H9 (cell line): ENCODE results near the gene ILK. TPM values are rescaled to one million over a fixed set of nuclear protein-coding genes. Genes with fewer than 3 reads are reported as not detected.

Experiments used
- DNase-seq: peaks from one replicate; pipeline ENCODE4 v3.0.0-alpha.2; 2017
- H2AFZ ChIP-seq: one replicate; pipeline ENCODE4 v1.6.1; 2013; ENCODE audit warnings: mild to moderate bottlenecking, low read length, control low read depth, moderate library complexity
- H2AK5ac ChIP-seq: 2 replicates; pipeline ENCODE4 v1.6.1; 2013; ENCODE audit warnings: low read length, control low read depth, mixed read lengths; ENCODE audit not compliant: insufficient read length
- H2BK120ac ChIP-seq: one replicate; pipeline ENCODE4 v1.6.1; 2013; ENCODE audit warnings: low read depth, mild to moderate bottlenecking, low read length, control low read depth, inconsistent platforms; ENCODE audit not compliant: poor library complexity, severe bottlenecking
- H2BK12ac ChIP-seq: 2 replicates; pipeline ENCODE4 v1.6.1; 2013; ENCODE audit warnings: low read length, control low read depth, mixed read lengths, low read depth; ENCODE audit not compliant: insufficient read length
- H2BK15ac ChIP-seq: 2 replicates; pipeline ENCODE4 v1.6.1; 2013; ENCODE audit warnings: low read depth, low read length, control low read depth
- H2BK20ac ChIP-seq: one replicate; pipeline ENCODE4 v1.6.1; 2013; ENCODE audit warnings: low read depth, mild to moderate bottlenecking, low read length, control low read depth, inconsistent platforms; ENCODE audit not compliant: poor library complexity, severe bottlenecking
- H2BK5ac ChIP-seq: 2 replicates; pipeline ENCODE4 v1.6.1; 2013; ENCODE audit warnings: low read length, control low read depth, mixed read lengths; ENCODE audit not compliant: insufficient read length
- H3K14ac ChIP-seq: 2 replicates; pipeline ENCODE4 v1.6.1; 2013; ENCODE audit warnings: low read length, control low read depth; ENCODE audit not compliant: insufficient read depth
- H3K18ac ChIP-seq: 2 replicates; pipeline ENCODE4 v1.6.1; 2013; ENCODE audit warnings: low read depth, mild to moderate bottlenecking, mixed read lengths, low read length, control low read depth; ENCODE audit not compliant: insufficient read length
- H3K23ac ChIP-seq: 2 replicates; pipeline ENCODE4 v1.6.1; 2013; ENCODE audit warnings: low read length, control low read depth, mixed read lengths, low read depth; ENCODE audit not compliant: insufficient read length
- H3K23me2 ChIP-seq: 2 replicates; pipeline ENCODE4 v1.6.1; 2013; ENCODE audit warnings: low read depth, mild to moderate bottlenecking, mixed read lengths, low read length, control low read depth; ENCODE audit not compliant: insufficient read length, poor library complexity, severe bottlenecking
- H3K27ac ChIP-seq: 2 replicates; pipeline ENCODE4 v1.5.1; 2013; ENCODE audit warnings: low read length, control low read depth, mixed read lengths, low read depth; ENCODE audit not compliant: insufficient read length
- H3K27me3 ChIP-seq: 2 replicates; pipeline ENCODE4 v1.6.1; 2013; ENCODE audit warnings: low read length, control low read depth, inconsistent platforms; ENCODE audit not compliant: insufficient read depth
- H3K4ac ChIP-seq: 2 replicates; pipeline ENCODE4 v1.6.1; 2013; ENCODE audit warnings: low read depth, mild to moderate bottlenecking, control low read depth, inconsistent platforms, low read length, moderate library complexity
- H3K4me1 ChIP-seq: 2 replicates; pipeline ENCODE4 v1.6.1; 2013; ENCODE audit warnings: low read length, control low read depth, inconsistent platforms; ENCODE audit not compliant: insufficient read depth
- H3K4me2 ChIP-seq: 2 replicates; pipeline ENCODE4 v1.6.1; 2013; ENCODE audit warnings: low read length, control low read depth, mixed read lengths; ENCODE audit not compliant: insufficient read length, insufficient read depth
- H3K56ac ChIP-seq: 2 replicates; pipeline ENCODE4 v1.6.1; 2013; ENCODE audit warnings: low read depth, mild to moderate bottlenecking, mixed read lengths, low read length, control low read depth; ENCODE audit not compliant: insufficient read length
- H3K79me1 ChIP-seq: 2 replicates; pipeline ENCODE4 v1.6.1; 2013; ENCODE audit warnings: low read depth, mild to moderate bottlenecking, moderate library complexity, low read length, control low read depth, inconsistent platforms; ENCODE audit not compliant: insufficient read depth, poor library complexity, severe bottlenecking
- H3K79me2 ChIP-seq: 2 replicates; pipeline ENCODE4 v1.6.1; 2013; ENCODE audit warnings: low read length, control low read depth, inconsistent platforms; ENCODE audit not compliant: insufficient read depth
- H3K9ac ChIP-seq: 2 replicates; pipeline ENCODE4 v1.6.1; 2013; ENCODE audit warnings: low read length, control low read depth, mixed read lengths; ENCODE audit not compliant: insufficient read length; ENCODE audit errors: extremely low read depth
- H3K9me3 ChIP-seq: one replicate; pipeline ENCODE4 v1.6.1; 2013; ENCODE audit warnings: low read depth, low read length, inconsistent platforms; ENCODE audit not compliant: control insufficient read depth
- H3T11ph ChIP-seq: one replicate; pipeline ENCODE4 v1.6.1; 2013; ENCODE audit warnings: mild to moderate bottlenecking, low read length, control low read depth, inconsistent platforms
- H4K20me1 ChIP-seq: one replicate; pipeline ENCODE4 v1.6.1; 2013; ENCODE audit not compliant: control insufficient read depth, insufficient read length, insufficient read depth
- H4K5ac ChIP-seq: 2 replicates; pipeline ENCODE4 v1.6.1; 2013; ENCODE audit warnings: low read depth, mild to moderate bottlenecking, mixed read lengths, low read length, control low read depth; ENCODE audit not compliant: insufficient read length
- H4K8ac ChIP-seq: replicated peaks from 2 replicates; pipeline ENCODE4 v1.6.1; 2013; ENCODE audit warnings: low read length, control low read depth, mixed read lengths, low read depth; ENCODE audit not compliant: insufficient read length
- H4K91ac ChIP-seq: 2 replicates; pipeline ENCODE4 v1.6.1; 2013; ENCODE audit warnings: low read depth, mild to moderate bottlenecking, moderate library complexity, mixed read lengths, low read length, control low read depth; ENCODE audit not compliant: insufficient read length
- H3K27ac Mint-ChIP-seq, 3 experiments: 2 replicates in 2 of 3; 3 replicates in 1 of 3; pipeline ENCODE4 v1.8.0; 2020 to 2021; ENCODE audit warnings: mixed read lengths in 3 of 3, mild to moderate bottlenecking in 1 of 3, moderate library complexity in 1 of 3
- H3K27me3 Mint-ChIP-seq: 2 replicates; pipeline ENCODE4 v1.8.0; 2021; ENCODE audit warnings: low read depth, mild to moderate bottlenecking, moderate library complexity, mixed read lengths
- H3K36me3 Mint-ChIP-seq, 3 experiments: 2 replicates in 2 of 3; 3 replicates in 1 of 3; pipeline ENCODE4 v1.8.0; 2020 to 2021; ENCODE audit warnings: low read depth in 3 of 3, mixed read lengths in 3 of 3; ENCODE audit not compliant: insufficient read depth in 1 of 3
- H3K4me1 Mint-ChIP-seq, 2 experiments: 2 replicates each; pipeline ENCODE4 v1.8.0; 2020; ENCODE audit warnings: mixed read lengths in 2 of 2
- H3K4me3 Mint-ChIP-seq, 2 experiments: 2 replicates in 1 of 2; 3 replicates in 1 of 2; pipeline ENCODE4 v1.8.0; 2020 to 2021; ENCODE audit warnings: mild to moderate bottlenecking in 2 of 2, mixed read lengths in 2 of 2, moderate library complexity in 1 of 2
- H3K9me3 Mint-ChIP-seq, 2 experiments: 2 replicates in 1 of 2; 3 replicates in 1 of 2; pipeline ENCODE4 v1.8.0; 2020; ENCODE audit warnings: mild to moderate bottlenecking in 2 of 2, mixed read lengths in 2 of 2, moderate library complexity in 1 of 2
- CTCF ChIP-seq: fragments of 200-600 bp; sonication (generic); conservative IDR thresholded peaks from 3 replicates; pipeline ENCODE4 v1.8.0; 2021; ENCODE audit warnings: antibody characterized with exemption, mild to moderate bottlenecking
- WGBS: extraction: QIAGEN DNeasy Blood & Tissue Kit; methylation state at CpG from one replicate; pipeline ENCODE4 v1.1.7; 2013; ENCODE audit warnings: missing lambda C conversion rate, low lambda C conversion rate, mixed read lengths; ENCODE audit not compliant: insufficient read length; ENCODE audit errors: extremely low coverage; 5-methylcytosine and 5-hydroxymethylcytosine counted together
- total RNA-seq: library from RNA; stranded (reverse); gene quantifications from 2 replicates; pipeline ENCODE4 v1.2.1, GENCODE V29; 2021

The ILK gene
- total RNA-seq, 1 experiment from 2014 or later: 100 TPM

GRCh38 chr11:6629573-6629891, 26.0 kb downstream of the ILK start:
- Histone ChIP-seq H3K56ac (no peak overlapping the region), H3K18ac (no peak overlapping the region), H3K79me1 (no peaks in the 10 kb centered on the region), H4K91ac (no peak overlapping the region), H3K79me2 (no peaks in the 10 kb centered on the region), H3K14ac (no peak overlapping the region), H4K8ac (no peak overlapping the region), H4K5ac (no peak overlapping the region), H3K4me1 (no peaks in the 10 kb centered on the region), H2BK20ac (no peak overlapping the region), H2BK12ac (no peak overlapping the region), H2BK5ac (no peak overlapping the region), H3K27ac (no peak overlapping the region), H3K9ac (no peak overlapping the region), H3K4ac (no peak overlapping the region), H2BK15ac (no peak overlapping the region), H3K23me2 (peaks cover 9% of the 10 kb centered on the region), H3K27me3 (peaks cover 18% of the 10 kb centered on the region; the same call in 1 of the 2 replicates), H2BK120ac (no peak overlapping the region), H3K4me2 (no peak overlapping the region), H3K9me3 (no peaks in the 10 kb centered on the region), H2AFZ (no peak overlapping the region), H2AK5ac (no peak overlapping the region), H4K20me1 (no peaks in the 10 kb centered on the region), H3T11ph (no peak overlapping the region), H3K23ac (no peak overlapping the region)
- H3K4me3 Mint-ChIP-seq: peak overlapping the region; percentile 48 to 71
- H3K9me3 Mint-ChIP-seq: no peaks in the 10 kb centered on the region
- TF ChIP-seq CTCF: no peak
- no peak overlapping the region for H3K27ac Mint-ChIP-seq
- no CpG with 5 or more reads among the region's 24 CpGs for WGBS
- H3K4me1 Mint-ChIP-seq: peaks cover 3% of the 10 kb centered on the region in 2 experiments; a peak in 2 of 4 replicates
- peaks cover 2 to 32% (median 17%) of the 10 kb centered on the region in 3 experiments for H3K36me3 Mint-ChIP-seq
- no peak for DNase-seq
- peaks cover 49% of the 10 kb centered on the region for H3K27me3 Mint-ChIP-seq
